PFSK-1 (cell line): ENCODE measurements around the gene ATG14.

Experiments used
- FOXP2 ChIP-seq: optimal IDR thresholded peaks from 2 replicates; pipeline ENCODE3; 2011; ENCODE audit warnings: borderline replicate concordance, control low read depth, inconsistent platforms; ENCODE audit not compliant: insufficient read depth; ENCODE audit errors: extremely low read length, extremely low read depth
- POLR2AphosphoS5 ChIP-seq: IDR thresholded peaks from 2 replicates; pipeline ENCODE4 v1.6.1; 2012; ENCODE audit warnings: low read depth, mild to moderate bottlenecking, control low read depth, low read length, moderate library complexity
- TAF1 ChIP-seq: IDR thresholded peaks from 2 replicates; pipeline ENCODE4 v1.6.1; 2012; ENCODE audit warnings: low read length, control low read depth, borderline replicate concordance; ENCODE audit not compliant: insufficient read depth
- TF ChIP-seq, protein P1 (sequence below), 2 experiments: IDR thresholded peaks; 2 replicates each; pipeline versions ENCODE4 v1.6.1 to v1.8.0; 2011 to 2012; ENCODE audit warnings: low read depth in 2 of 2, low read length in 2 of 2, control low read depth in 1 of 2, inconsistent platforms in 1 of 2, mild to moderate bottlenecking in 1 of 2, moderate library complexity in 1 of 2; ENCODE audit not compliant: insufficient read depth in 1 of 2

DNA sequence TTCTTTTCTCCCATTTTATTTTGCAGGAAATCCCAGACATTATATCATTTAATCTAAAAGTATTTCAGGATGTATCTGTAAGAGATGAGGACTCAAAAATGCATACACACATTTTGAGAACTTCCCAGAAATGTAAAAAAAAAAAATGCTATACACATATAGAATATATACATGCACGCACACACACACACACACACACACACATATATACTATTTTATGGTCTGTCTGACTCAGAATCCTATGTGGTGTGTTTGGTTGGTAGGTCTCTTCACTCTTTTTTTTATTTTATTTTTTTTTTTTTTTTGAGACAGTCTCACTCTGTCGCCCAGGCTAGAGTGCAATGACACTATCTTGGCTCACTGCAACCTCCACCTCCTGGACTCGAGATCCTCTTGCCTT, 74.9 kb downstream of the ATG14 start:
- TF ChIP-seq POLR2AphosphoS5: no peak
- TF ChIP-seq FOXP2: no peak
- TF ChIP-seq, protein P1, sequence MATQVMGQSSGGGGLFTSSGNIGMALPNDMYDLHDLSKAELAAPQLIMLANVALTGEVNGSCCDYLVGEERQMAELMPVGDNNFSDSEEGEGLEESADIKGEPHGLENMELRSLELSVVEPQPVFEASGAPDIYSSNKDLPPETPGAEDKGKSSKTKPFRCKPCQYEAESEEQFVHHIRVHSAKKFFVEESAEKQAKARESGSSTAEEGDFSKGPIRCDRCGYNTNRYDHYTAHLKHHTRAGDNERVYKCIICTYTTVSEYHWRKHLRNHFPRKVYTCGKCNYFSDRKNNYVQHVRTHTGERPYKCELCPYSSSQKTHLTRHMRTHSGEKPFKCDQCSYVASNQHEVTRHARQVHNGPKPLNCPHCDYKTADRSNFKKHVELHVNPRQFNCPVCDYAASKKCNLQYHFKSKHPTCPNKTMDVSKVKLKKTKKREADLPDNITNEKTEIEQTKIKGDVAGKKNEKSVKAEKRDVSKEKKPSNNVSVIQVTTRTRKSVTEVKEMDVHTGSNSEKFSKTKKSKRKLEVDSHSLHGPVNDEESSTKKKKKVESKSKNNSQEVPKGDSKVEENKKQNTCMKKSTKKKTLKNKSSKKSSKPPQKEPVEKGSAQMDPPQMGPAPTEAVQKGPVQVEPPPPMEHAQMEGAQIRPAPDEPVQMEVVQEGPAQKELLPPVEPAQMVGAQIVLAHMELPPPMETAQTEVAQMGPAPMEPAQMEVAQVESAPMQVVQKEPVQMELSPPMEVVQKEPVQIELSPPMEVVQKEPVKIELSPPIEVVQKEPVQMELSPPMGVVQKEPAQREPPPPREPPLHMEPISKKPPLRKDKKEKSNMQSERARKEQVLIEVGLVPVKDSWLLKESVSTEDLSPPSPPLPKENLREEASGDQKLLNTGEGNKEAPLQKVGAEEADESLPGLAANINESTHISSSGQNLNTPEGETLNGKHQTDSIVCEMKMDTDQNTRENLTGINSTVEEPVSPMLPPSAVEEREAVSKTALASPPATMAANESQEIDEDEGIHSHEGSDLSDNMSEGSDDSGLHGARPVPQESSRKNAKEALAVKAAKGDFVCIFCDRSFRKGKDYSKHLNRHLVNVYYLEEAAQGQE (IDR thresholded peaks at IDR 0.05; ENCODE audit: insufficient read depth in 1 of 2, low read depth in 2 of 2, low read length in 2 of 2): no peak
- TF ChIP-seq TAF1: no peak
